Caco-2 (cell line): ENCODE measurements around the gene ATG14. TPM values are rescaled to one million over a fixed set of nuclear protein-coding genes. Genes with fewer than 3 reads are reported as not detected.

Experiments used
- BruUV-seq: library from RNA; stranded (reverse); fragments of 400-500 nt; replicated peaks from 2 replicates; lab custom pipeline; 2021; lab: Mats Ljungman, UMichigan
- CTCF ChIA-PET: fragments of 300-600 bp; sonication (Branson Sonifier 250); formaldehyde crosslinking; loops from one replicate; lab custom pipeline; 2022; ENCODE audit warnings: antibody characterized with exemption; lab: Charles Lee
- POLR2A ChIA-PET: fragments of 300-600 bp; sonication (Branson Sonifier 250); formaldehyde crosslinking; loops from one replicate; lab custom pipeline; 2022; ENCODE audit warnings: antibody characterized with exemption; lab: Charles Lee
- DNase-seq, 2 experiments: peaks; one replicate each; pipeline versions ENCODE4 v3.0.0 to v3.0.0-alpha.2; 2020 to 2022
- H3K27me3 ChIP-seq: replicated peaks from 2 replicates; pipeline ENCODE4 v1.6.0; 2011; ENCODE audit warnings: low read length; ENCODE audit not compliant: control insufficient read depth, insufficient read depth
- H3K36me3 ChIP-seq: 2 replicates; pipeline ENCODE4 v1.5.1; 2011; ENCODE audit warnings: low read length; ENCODE audit not compliant: control insufficient read depth, insufficient read depth
- H3K4me1 ChIP-seq: fragments of 250-450 bp; sonication (Bioruptor Pico); 2 replicates; pipeline ENCODE4 v1.5.1; 2020; ENCODE audit warnings: mild to moderate bottlenecking
- H3K4me3 ChIP-seq: 2 replicates; pipeline ENCODE4 v1.5.1; 2011; ENCODE audit warnings: low read depth, mild to moderate bottlenecking, control low read depth, low read length
- H3K9me3 ChIP-seq: fragments of 250-450 bp; sonication (Bioruptor Pico); 2 replicates; pipeline ENCODE4 v1.5.1; 2020; ENCODE audit warnings: mild to moderate bottlenecking, moderate library complexity
- H3K27ac Mint-ChIP-seq: one replicate; pipeline ENCODE4 v1.8.0; 2022; ENCODE audit warnings: mixed read lengths; ENCODE audit not compliant: unreplicated experiment
- H3K27me3 Mint-ChIP-seq: one replicate; pipeline ENCODE4 v1.8.0; 2022; ENCODE audit warnings: mixed read lengths; ENCODE audit not compliant: insufficient read depth, unreplicated experiment
- H3K36me3 Mint-ChIP-seq: one replicate; pipeline ENCODE4 v1.8.0; 2022; ENCODE audit warnings: mild to moderate bottlenecking, mixed read lengths; ENCODE audit not compliant: insufficient read depth, unreplicated experiment
- H3K4me1 Mint-ChIP-seq: one replicate; pipeline ENCODE4 v1.8.0; 2022; ENCODE audit warnings: low read depth, mixed read lengths; ENCODE audit not compliant: unreplicated experiment
- H3K4me3 Mint-ChIP-seq: one replicate; pipeline ENCODE4 v1.8.0; 2022; ENCODE audit warnings: mild to moderate bottlenecking, moderate library complexity, mixed read lengths; ENCODE audit not compliant: unreplicated experiment
- H3K9me3 Mint-ChIP-seq: one replicate; pipeline ENCODE4 v1.8.0; 2022; ENCODE audit warnings: mixed read lengths; ENCODE audit not compliant: unreplicated experiment
- intact Hi-C: fragments of 100-400 bp; cut with micrococcal nuclease; formaldehyde crosslinking; loops from one replicate; pipeline ENCODE4 v1.10.0; 2022; ENCODE audit not compliant: unreplicated experiment
- total RNA-seq: library from RNA; stranded (reverse); gene quantifications from 2 replicates; pipeline ENCODE4 v1.2.3, GENCODE V29; 2022
- TF ChIP-seq, protein P1 (sequence below), 2 experiments: fragments of 200-600 bp in 1 of 2; IDR thresholded peaks; 1 replicate in 1 of 2; 2 replicates in 1 of 2; pipeline versions ENCODE4 v1.5.1 to v1.8.0; 2011 to 2022; ENCODE audit warnings: antibody characterized with exemption in 1 of 2, control low read depth in 1 of 2, inconsistent platforms in 1 of 2, low read depth in 1 of 2, low read length in 1 of 2, mild to moderate bottlenecking in 1 of 2, moderate library complexity in 1 of 2; ENCODE audit not compliant: insufficient read depth in 1 of 2, severe bottlenecking in 1 of 2, unreplicated experiment in 1 of 2

ATG14 gene
- total RNA-seq, 1 experiment from 2014 or later: 13.1 TPM

- TF ChIP-seq, protein P1, sequence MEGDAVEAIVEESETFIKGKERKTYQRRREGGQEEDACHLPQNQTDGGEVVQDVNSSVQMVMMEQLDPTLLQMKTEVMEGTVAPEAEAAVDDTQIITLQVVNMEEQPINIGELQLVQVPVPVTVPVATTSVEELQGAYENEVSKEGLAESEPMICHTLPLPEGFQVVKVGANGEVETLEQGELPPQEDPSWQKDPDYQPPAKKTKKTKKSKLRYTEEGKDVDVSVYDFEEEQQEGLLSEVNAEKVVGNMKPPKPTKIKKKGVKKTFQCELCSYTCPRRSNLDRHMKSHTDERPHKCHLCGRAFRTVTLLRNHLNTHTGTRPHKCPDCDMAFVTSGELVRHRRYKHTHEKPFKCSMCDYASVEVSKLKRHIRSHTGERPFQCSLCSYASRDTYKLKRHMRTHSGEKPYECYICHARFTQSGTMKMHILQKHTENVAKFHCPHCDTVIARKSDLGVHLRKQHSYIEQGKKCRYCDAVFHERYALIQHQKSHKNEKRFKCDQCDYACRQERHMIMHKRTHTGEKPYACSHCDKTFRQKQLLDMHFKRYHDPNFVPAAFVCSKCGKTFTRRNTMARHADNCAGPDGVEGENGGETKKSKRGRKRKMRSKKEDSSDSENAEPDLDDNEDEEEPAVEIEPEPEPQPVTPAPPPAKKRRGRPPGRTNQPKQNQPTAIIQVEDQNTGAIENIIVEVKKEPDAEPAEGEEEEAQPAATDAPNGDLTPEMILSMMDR (IDR thresholded peaks at IDR 0.05; ENCODE audit: insufficient read depth in 1 of 2, low read depth in 1 of 2, low read length in 1 of 2, severe bottlenecking in 1 of 2, unreplicated experiment in 1 of 2): no peak
- intact Hi-C loops: no loop called here
- peak overlapping the region; percentile 8 for H3K27ac Mint-ChIP-seq
- Histone ChIP-seq H3K27me3 (no peaks in the 10 kb centered on the region), H3K36me3 (no peaks in the 10 kb centered on the region; the same call in 1 of the 2 replicates), H3K9me3 (no peaks in the 10 kb centered on the region), H3K4me1 (no peaks in the 10 kb centered on the region), H3K4me3 (no peak overlapping the region)
- ChIA-PET POLR2A (no interaction called here), CTCF (no interaction called here)
- no peak overlapping the region for H3K4me3 Mint-ChIP-seq
- H3K27me3 Mint-ChIP-seq: no peaks in the 10 kb centered on the region
- H3K4me1 Mint-ChIP-seq: no peaks in the 10 kb centered on the region
- H3K9me3 Mint-ChIP-seq: no peaks in the 10 kb centered on the region
- DNase-seq: no peak
- BruUV-seq: no TSS peak
- H3K36me3 Mint-ChIP-seq: peaks cover 41% of the 10 kb centered on the region
These were observed 39.2 kb downstream of the ATG14 start for GRCh38 chr14:55372423-55372822.

GRCh38 chr14:55370883-55371455 is 40.7 kb downstream of the ATG14 start:
- POLR2A ChIA-PET: no interaction called here
- Histone ChIP-seq H3K4me3 (no peak overlapping the region), H3K4me1 (no peaks in the 10 kb centered on the region), H3K36me3 (no peaks in the 10 kb centered on the region), H3K9me3 (no peaks in the 10 kb centered on the region), H3K27me3 (no peaks in the 10 kb centered on the region)
- Mint-ChIP-seq H3K36me3 (peaks cover 26% of the 10 kb centered on the region), H3K27me3 (no peaks in the 10 kb centered on the region), H3K4me1 (no peaks in the 10 kb centered on the region), H3K27ac (no peak overlapping the region), H3K4me3 (no peak overlapping the region), H3K9me3 (no peaks in the 10 kb centered on the region)
- TF ChIP-seq, protein P1 (IDR thresholded peaks at IDR 0.05; ENCODE audit: insufficient read depth in 1 of 2, low read depth in 1 of 2, low read length in 1 of 2, severe bottlenecking in 1 of 2, unreplicated experiment in 1 of 2): no peak
- intact Hi-C loops: no loop called here
- BruUV-seq: no TSS peak
- no peak for DNase-seq
- CTCF ChIA-PET: no interaction called here

GRCh38 chr14:55366271-55366670 is 45.4 kb downstream of the ATG14 start:
- POLR2A ChIA-PET: no interaction called here
- Mint-ChIP-seq H3K36me3 (peaks cover 56% of the 10 kb centered on the region), H3K4me3 (no peak overlapping the region), H3K27ac (no peak overlapping the region), H3K9me3 (no peaks in the 10 kb centered on the region), H3K4me1 (no peaks in the 10 kb centered on the region), H3K27me3 (no peaks in the 10 kb centered on the region)
- Histone ChIP-seq H3K9me3 (no peaks in the 10 kb centered on the region), H3K4me1 (no peaks in the 10 kb centered on the region), H3K4me3 (no peak overlapping the region), H3K27me3 (no peaks in the 10 kb centered on the region), H3K36me3 (no peaks in the 10 kb centered on the region)
- DNase-seq: no peak
- intact Hi-C loops: no loop called here
- CTCF ChIA-PET: no interaction called here
- BruUV-seq: no TSS peak
- TF ChIP-seq, protein P1 (IDR thresholded peaks at IDR 0.05; ENCODE audit: insufficient read depth in 1 of 2, low read depth in 1 of 2, low read length in 1 of 2, severe bottlenecking in 1 of 2, unreplicated experiment in 1 of 2): no peak
